Endothelial cell (in vitro differentiated cells): ENCODE results near the gene DLX1. TPM values are rescaled to one million over a fixed set of nuclear protein-coding genes. Genes with fewer than 3 reads are reported as not detected.

Source experiments
- DNase-seq: peaks from one replicate; pipeline ENCODE4 v3.0.0; 2021; ENCODE audit warnings: low spot score
- H3K27ac Mint-ChIP-seq: one replicate; pipeline ENCODE4 v1.8.0; 2021; ENCODE audit warnings: mixed read lengths, inconsistent platforms; ENCODE audit not compliant: unreplicated experiment
- H3K27me3 Mint-ChIP-seq: one replicate; pipeline ENCODE4 v1.8.0; 2021; ENCODE audit warnings: mild to moderate bottlenecking, moderate library complexity, mixed read lengths, inconsistent platforms; ENCODE audit not compliant: unreplicated experiment
- H3K36me3 Mint-ChIP-seq: one replicate; pipeline ENCODE4 v1.8.0; 2021; ENCODE audit warnings: mild to moderate bottlenecking, low read depth, mixed read lengths, inconsistent platforms; ENCODE audit not compliant: unreplicated experiment
- H3K4me1 Mint-ChIP-seq: one replicate; pipeline ENCODE4 v1.8.0; 2021; ENCODE audit warnings: mild to moderate bottlenecking, mixed read lengths, inconsistent platforms; ENCODE audit not compliant: unreplicated experiment
- H3K4me3 Mint-ChIP-seq: one replicate; pipeline ENCODE4 v1.8.0; 2021; ENCODE audit warnings: mild to moderate bottlenecking, mixed read lengths, inconsistent platforms; ENCODE audit not compliant: unreplicated experiment
- H3K9me3 Mint-ChIP-seq: one replicate; pipeline ENCODE4 v1.8.0; 2021; ENCODE audit warnings: mixed read lengths, inconsistent platforms; ENCODE audit not compliant: unreplicated experiment
- CTCF ChIP-seq: fragments of 200-600 bp; sonication (generic); IDR thresholded peaks from one replicate; pipeline ENCODE4 v1.5.0; 2021; ENCODE audit warnings: antibody characterized with exemption; ENCODE audit not compliant: unreplicated experiment
- total RNA-seq: library from RNA; stranded (reverse); fragmentation: NEBNext Ultra II Directional; extraction: Animal tissue kit (Norgen Biotek cat#: 25700); gene quantifications from one replicate; pipeline ENCODE4 v1.2.1, GENCODE V29; 2021; ENCODE audit not compliant: unreplicated experiment

Gene DLX1
- total RNA-seq, 1 donor from 2014 or later, result 0.87 TPM

GRCh38 chr2:172093416-172094293, 8.3 kb downstream of the DLX1 start:
- no peak for TF ChIP-seq CTCF
- peaks cover 22% of the 10 kb centered on the region for H3K4me1 Mint-ChIP-seq
- no peak for DNase-seq
- H3K27ac Mint-ChIP-seq, result peak overlapping the region; percentile 45
- H3K27me3 Mint-ChIP-seq, result peaks cover 45% of the 10 kb centered on the region
- no peaks in the 10 kb centered on the region for H3K9me3 Mint-ChIP-seq
- peaks cover 11% of the 10 kb centered on the region for H3K36me3 Mint-ChIP-seq
- H3K4me3 Mint-ChIP-seq, result peak overlapping the region; percentile 85

GRCh38 chr2:172094294-172095145, 9.2 kb downstream of the DLX1 start:
- no peak for DNase-seq
- no peaks in the 10 kb centered on the region for H3K9me3 Mint-ChIP-seq
- peaks cover 7% of the 10 kb centered on the region for H3K36me3 Mint-ChIP-seq
- peak overlapping the region; percentile 85 for H3K4me3 Mint-ChIP-seq
- no peak overlapping the region for H3K27ac Mint-ChIP-seq
- H3K4me1 Mint-ChIP-seq, result peaks cover 23% of the 10 kb centered on the region
- peaks cover 44% of the 10 kb centered on the region for H3K27me3 Mint-ChIP-seq
- TF ChIP-seq CTCF, result no peak

GRCh38 chr2:172095146-172095904, 10.0 kb downstream of the DLX1 start:
- no peaks in the 10 kb centered on the region for H3K9me3 Mint-ChIP-seq
- peaks cover 7% of the 10 kb centered on the region for H3K36me3 Mint-ChIP-seq
- peaks cover 44% of the 10 kb centered on the region for H3K27me3 Mint-ChIP-seq
- no peak overlapping the region for H3K27ac Mint-ChIP-seq
- peaks cover 21% of the 10 kb centered on the region for H3K4me1 Mint-ChIP-seq
- TF ChIP-seq CTCF, result no peak
- H3K4me3 Mint-ChIP-seq, result peak overlapping the region; percentile 78
- DNase-seq, result no peak

- no peak for DNase-seq
- peaks cover 47% of the 10 kb centered on the region for H3K27me3 Mint-ChIP-seq
- no peak overlapping the region for H3K27ac Mint-ChIP-seq
- peaks cover 7% of the 10 kb centered on the region for H3K36me3 Mint-ChIP-seq
- H3K4me3 Mint-ChIP-seq, result peak overlapping the region; percentile 78
- H3K4me1 Mint-ChIP-seq, result peaks cover 23% of the 10 kb centered on the region
- H3K9me3 Mint-ChIP-seq, result no peaks in the 10 kb centered on the region
- no peak for TF ChIP-seq CTCF
Measured at GRCh38 chr2:172095905-172096625, 10.8 kb downstream of the DLX1 start.
